Measurements from ENCODE around the gene ERH. TPM values are rescaled to one million over a fixed set of nuclear protein-coding genes. Genes with fewer than 3 reads are reported as not detected.
"Not testable (repeated sequence)": the region's sequence is repeated elsewhere in the genome, so short reads cannot be mapped to it uniquely, and the experiment has no call there.

ERH gene
- polyA plus RNA-seq, 1 experiment = 164 TPM

- ChIA-PET POLR2A (no interaction called here), CTCF (no interaction called here)
- no peaks in the 10 kb centered on the region for H3K27me3 ChIP-seq (ENCODE audit: control insufficient read depth, insufficient read depth, low read length)
- TF ChIP-seq CTCF (IDR thresholded peaks at IDR 0.05; ENCODE audit: low read depth, low read length) = no peak
- peaks cover 3% of the 10 kb centered on the region for H3K9me3 ChIP-seq (ENCODE audit: control insufficient read depth, insufficient read depth, low read length)
- DNase-seq (ENCODE audit: low read depth, low spot score) = no peak
- no peak overlapping the region for H3K27ac ChIP-seq (ENCODE audit: low read depth, low read length)
- H3K4me3 ChIP-seq (ENCODE audit: low read depth, low read length) = peak overlapping the region; percentile 94
Observed at GRCh38 chr14:69399750-69400149, 1.7 kb upstream of the ERH start.

GRCh38 chr14:69398818-69399210 is 715 bp upstream of the ERH start:
- 0 out of 2 replicates have a peak, but pooled peaks have one; percentile 10 for TF ChIP-seq CTCF (IDR thresholded peaks at IDR 0.05; ENCODE audit: low read depth, low read length)
- Histone ChIP-seq H3K9me3 (ENCODE audit: control insufficient read depth, insufficient read depth, low read length) (peaks cover 3% of the 10 kb centered on the region), H3K4me3 (ENCODE audit: low read depth, low read length) (peak overlapping the region; percentile 94), H3K27me3 (ENCODE audit: control insufficient read depth, insufficient read depth, low read length) (no peaks in the 10 kb centered on the region), H3K27ac (ENCODE audit: low read depth, low read length) (peak overlapping the region; percentile 85)
- ChIA-PET CTCF (interaction anchor here (0.6 to 2.1 kb wide), 3 partner anchors 61 to 1606 kb away, joined by 4 to 12 read pairs (median 5); no protein-coding TSS in a partner anchor), POLR2A (interaction anchor here (0.6 to 1.1 kb wide), 6 partner anchors 14 to 246 kb away, joined by 3 to 5 read pairs (median 4); no protein-coding TSS in a partner anchor)
- no peak for DNase-seq (ENCODE audit: low read depth, low spot score)

GRCh38 chr14:69395929-69396328 is 2.2 kb downstream of the ERH start:
- no peak for DNase-seq (ENCODE audit: low read depth, low spot score)
- no peak overlapping the region for H3K27ac ChIP-seq (ENCODE audit: low read depth, low read length)
- H3K4me3 ChIP-seq (ENCODE audit: low read depth, low read length) = no peak overlapping the region
- H3K9me3 ChIP-seq (ENCODE audit: control insufficient read depth, insufficient read depth, low read length) = peaks cover 3% of the 10 kb centered on the region
- no peak for TF ChIP-seq CTCF (IDR thresholded peaks at IDR 0.05; ENCODE audit: low read depth, low read length)
- CTCF ChIA-PET = interaction anchor here (0.9 kb wide), 1 partner anchor 153 kb away, joined by 4 read pairs; no protein-coding TSS in a partner anchor
- POLR2A ChIA-PET = no interaction called here
- no peaks in the 10 kb centered on the region for H3K27me3 ChIP-seq (ENCODE audit: control insufficient read depth, insufficient read depth, low read length)

- POLR2A ChIA-PET = interaction anchor here (0.7 kb wide), 1 partner anchor 51 kb away, joined by 4 read pairs; no protein-coding TSS in a partner anchor
- no peak for TF ChIP-seq CTCF (IDR thresholded peaks at IDR 0.05; ENCODE audit: low read depth, low read length)
- H3K27ac ChIP-seq (ENCODE audit: low read depth, low read length) = no peak overlapping the region
- DNase-seq (ENCODE audit: low read depth, low spot score) = no peak
- no peaks in the 10 kb centered on the region for H3K9me3 ChIP-seq (ENCODE audit: control insufficient read depth, insufficient read depth, low read length)
- no peaks in the 10 kb centered on the region for H3K27me3 ChIP-seq (ENCODE audit: control insufficient read depth, insufficient read depth, low read length)
- CTCF ChIA-PET = interaction anchor here (2.1 kb wide), 1 partner anchor 150 kb away, joined by 8 read pairs; no protein-coding TSS in a partner anchor
- no peak overlapping the region for H3K4me3 ChIP-seq (ENCODE audit: low read depth, low read length)
Observed at GRCh38 chr14:69392481-69392880, 5.6 kb downstream of the ERH start.

- H3K9me3 ChIP-seq (ENCODE audit: control insufficient read depth, insufficient read depth, low read length); CTCF ChIA-PET; H3K4me3 ChIP-seq (ENCODE audit: low read depth, low read length); H3K27ac ChIP-seq (ENCODE audit: low read depth, low read length); DNase-seq (ENCODE audit: low read depth, low spot score); H3K27me3 ChIP-seq (ENCODE audit: control insufficient read depth, insufficient read depth, low read length): not testable (repeated sequence)
- POLR2A ChIA-PET = interaction anchor here (0.6 kb wide), 1 partner anchor 144 kb away, joined by 3 read pairs; no protein-coding TSS in a partner anchor
Observed at GRCh38 chr14:69391400-69391799, 6.7 kb downstream of the ERH start.

Data from AG04450 (cell line).